ENCODE data around the gene PSMD8. TPM values are rescaled to one million over a fixed set of nuclear protein-coding genes. Genes with fewer than 3 reads are reported as not detected.

Gene PSMD8
- total and polyA plus RNA-seq, 2 of the 8 experiments (the other 6 are each of a cell fraction or from before 2014, with no cell fraction given) = 170 to 486 TPM

DNA sequence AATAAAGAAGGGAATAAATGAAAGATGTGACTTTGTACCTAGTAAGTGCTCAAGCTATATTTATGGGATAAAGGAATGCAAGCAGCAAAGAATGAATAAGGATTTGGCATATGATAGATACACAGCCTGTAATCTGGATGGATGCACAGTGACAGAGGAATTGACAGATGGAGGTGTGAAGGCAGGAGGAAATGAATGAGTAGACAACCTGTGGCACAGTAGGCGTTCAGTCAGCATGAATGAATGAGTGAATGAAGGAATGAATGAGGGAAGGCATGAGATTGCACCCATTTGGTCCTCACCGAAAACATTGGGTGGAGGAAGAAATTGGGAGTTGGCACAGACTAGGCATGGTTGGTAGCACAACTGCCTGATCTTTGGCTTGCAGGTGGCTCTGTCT, 4.8 kb upstream of the PSMD8 start:
- FAIRE-seq = no peak
- Histone ChIP-seq H3K23ac (ENCODE audit: insufficient read length) (no peak overlapping the region), H2BK120ac (replicated peaks; ENCODE audit: low read depth, low read length) (no peak overlapping the region), H3K14ac (ENCODE audit: insufficient read length) (no peak overlapping the region), H2AFZ (ENCODE audit: low read length) (no peak overlapping the region), H2BK12ac (ENCODE audit: low read depth, low read length) (0 out of 2 replicates have a peak overlapping the region, but pooled peaks have one; percentile 17), H3K36me3 (ENCODE audit: control insufficient read depth in 2 of 4, insufficient read depth in 4 of 4, low read length in 3 of 4) (no peaks in the 10 kb centered on the region), H3K4ac (replicated peaks; ENCODE audit: insufficient read length, low read depth, low read length) (no peak overlapping the region), H2AK5ac (ENCODE audit: low read depth, low read length) (peak overlapping the region; percentile 8; the same call in 1 of the 2 replicates), H3K23me2 (ENCODE audit: low read depth, low read length) (no peaks in the 10 kb centered on the region), H3K4me1 (replicated peaks in 1 of 4; ENCODE audit: control insufficient read depth in 3 of 4, insufficient read depth in 4 of 4, low read length in 3 of 4) (0 out of 7 replicates have a peak, but pooled peaks cover 0 to 2% (median 0%) of the 10 kb centered on the region in 4 experiments), H2BK5ac (ENCODE audit: low read depth, low read length) (no peak overlapping the region), H4K8ac (ENCODE audit: extremely low read depth, insufficient read depth, low read length) (no peak overlapping the region), H2BK15ac (ENCODE audit: low read length) (no peak overlapping the region), H3K27me3 (replicated peaks in 1 of 4; ENCODE audit: control insufficient read depth in 3 of 4, extremely low read depth in 1 of 4, insufficient read depth in 3 of 4, low read length in 3 of 4) (peaks cover 0 to 2% (median 0%) of the 10 kb centered on the region in 4 experiments; a peak in 2 of 7 replicates), H3K56ac (replicated peaks; ENCODE audit: insufficient read length, low read depth, low read length) (no peak overlapping the region), H4K5ac (ENCODE audit: insufficient read length, low read depth, low read length) (no peak overlapping the region), H3K9me3 (ENCODE audit: insufficient read depth in 2 of 2, low read depth in 1 of 2, low read length in 1 of 2) (peaks cover 3 to 7% of the 10 kb centered on the region in 2 experiments; a peak in 2 of 4 replicates), H4K20me1 (replicated peaks in 1 of 2; ENCODE audit: control insufficient read depth in 1 of 2, insufficient read depth in 2 of 2, low read length in 2 of 2) (peaks cover 0 to 3% of the 10 kb centered on the region in 2 experiments), H4K91ac (replicated peaks; ENCODE audit: insufficient read length, low read length) (no peak overlapping the region), H3K27ac (ENCODE audit: low read depth, low read length) (no peak overlapping the region), H3K79me2 (ENCODE audit: control insufficient read depth in 1 of 2, insufficient read depth in 2 of 2, low read length in 2 of 2) (no peaks in the 10 kb centered on the region), H3K4me3 (ENCODE audit: extremely low read depth in 1 of 4, insufficient read depth in 2 of 4, low read depth in 3 of 4, low read length in 4 of 4) (no peak overlapping the region), H3K79me1 (ENCODE audit: low read depth, low read length) (no peaks in the 10 kb centered on the region), H3K4me2 (ENCODE audit: insufficient read depth in 1 of 2, low read depth in 2 of 2, low read length in 2 of 2) (no peak overlapping the region), H3K9ac (replicated peaks in 1 of 4; ENCODE audit: extremely low read depth in 1 of 4, low read depth in 3 of 4, low read length in 3 of 4) (no peak overlapping the region), H2BK20ac (ENCODE audit: low read length) (no peak overlapping the region), H3K18ac (ENCODE audit: extremely low read depth, low read length) (no peak overlapping the region)
- 87% methylated on average over 2 of the region's 2 CpGs; no CpG with 5 or more reads in 1 of the 2 experiments for WGBS, 2 experiments (ENCODE audit: extremely low coverage in 1 of 2, insufficient coverage in 1 of 2, insufficient read length in 1 of 2, insufficient replicate concordance in 2 of 2, low coverage in 1 of 2, low lambda C conversion rate in 2 of 2, missing lambda C conversion rate in 1 of 2)
- no peak for DNase-seq (ENCODE audit: low read depth in 1 of 2, low spot score in 2 of 2)
- POLR2A ChIA-PET (ENCODE audit: partially characterized antibody) = no interaction called here
- TF ChIP-seq ZNF274 (IDR thresholded peaks at IDR 0.05; ENCODE audit: borderline replicate concordance, extremely low read depth, low read length) (no peak), SP2 (IDR thresholded peaks at IDR 0.05; ENCODE audit: low read length) (no peak), TAF1 (IDR thresholded peaks at IDR 0.05; ENCODE audit: low read depth, low read length) (no peak), PHF8 (conservative IDR thresholded peaks at IDR 0.05; ENCODE audit: low read depth, low read length) (no peak), JUND (IDR thresholded peaks at IDR 0.05; ENCODE audit: low read length) (no peak), HDAC6 (IDR thresholded peaks at IDR 0.05; ENCODE audit: low read depth, low read length) (no peak), POLR2A (IDR thresholded peaks at IDR 0.05; ENCODE audit: control extremely low read depth in 1 of 2, low read depth in 2 of 2, low read length in 2 of 2) (no peak)
- CTCF ChIA-PET (ENCODE audit: partially characterized antibody) = interaction anchor here (1.4 to 1.6 kb wide), 2 partner anchors 16 to 125 kb away, joined by 4 read pairs; no protein-coding TSS in a partner anchor

All from H1 (cell line).